Kidney glomerular epithelial cell (primary cell): ENCODE results near the gene DIP2C.
A peak's percentile ranks its signal among the peaks of the same experiment; 100 is the strongest.
"Not testable (repeated sequence)": the region's sequence is repeated elsewhere in the genome, so short reads cannot be mapped to it uniquely, and the experiment has no call there.

Experiments
- DNase-seq: peaks from one replicate; lab custom pipeline; 2025; lab: John Stamatoyannopoulos, UW

Gene DIP2C

DNA sequence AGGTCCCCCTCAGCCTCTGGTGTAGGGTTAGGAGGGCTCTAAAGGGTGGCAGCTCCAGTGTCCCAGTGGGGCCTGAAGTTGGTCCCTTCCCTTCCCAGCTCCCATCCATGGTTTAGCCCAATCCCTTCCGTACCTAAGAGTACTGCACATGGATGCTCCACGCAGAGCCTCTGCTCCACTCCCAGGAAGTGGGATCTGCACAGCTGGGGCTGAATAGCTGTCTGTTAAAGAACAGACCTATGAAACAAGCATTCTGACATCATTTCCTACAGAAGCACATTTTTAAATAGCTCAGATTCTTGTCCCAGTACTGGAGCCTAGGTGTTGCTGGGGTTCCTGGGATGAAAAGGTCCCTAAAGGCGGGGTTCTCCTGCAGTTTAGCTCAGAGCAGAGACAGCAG, 418.3 kb downstream of the DIP2C start:
- DNase-seq: no peak

DNA sequence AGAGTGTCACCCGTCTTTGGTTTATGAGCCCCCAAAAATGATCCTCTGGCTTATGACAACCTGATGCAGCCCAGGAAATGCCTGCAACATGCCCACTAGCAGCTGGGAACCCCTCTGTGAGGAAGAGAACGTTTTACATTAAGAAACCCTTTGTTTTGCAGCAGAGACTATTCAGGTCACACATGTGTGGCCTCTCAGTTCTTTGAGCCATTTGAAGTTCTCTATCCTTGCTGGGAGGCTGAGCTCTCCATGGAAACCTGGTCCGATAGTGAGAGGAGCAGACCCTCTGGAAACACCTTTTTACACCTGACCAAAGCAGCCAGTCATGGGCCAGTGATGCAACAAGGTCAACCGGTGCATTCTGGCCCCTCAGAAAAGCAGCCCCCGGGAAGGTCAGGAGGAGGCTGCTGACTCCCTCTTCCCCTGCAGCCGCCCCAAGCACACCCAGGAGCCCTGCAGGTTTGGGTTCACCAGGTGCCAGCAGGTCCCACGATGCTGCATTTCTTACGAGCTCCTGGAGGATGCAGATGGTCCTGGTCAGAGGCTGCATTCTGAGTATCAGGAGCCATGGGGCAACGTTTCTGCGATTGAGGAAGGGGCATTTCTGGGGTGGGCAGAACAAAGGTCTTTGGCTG, 419.9 kb downstream of the DIP2C start:
- no peak for DNase-seq

DNA sequence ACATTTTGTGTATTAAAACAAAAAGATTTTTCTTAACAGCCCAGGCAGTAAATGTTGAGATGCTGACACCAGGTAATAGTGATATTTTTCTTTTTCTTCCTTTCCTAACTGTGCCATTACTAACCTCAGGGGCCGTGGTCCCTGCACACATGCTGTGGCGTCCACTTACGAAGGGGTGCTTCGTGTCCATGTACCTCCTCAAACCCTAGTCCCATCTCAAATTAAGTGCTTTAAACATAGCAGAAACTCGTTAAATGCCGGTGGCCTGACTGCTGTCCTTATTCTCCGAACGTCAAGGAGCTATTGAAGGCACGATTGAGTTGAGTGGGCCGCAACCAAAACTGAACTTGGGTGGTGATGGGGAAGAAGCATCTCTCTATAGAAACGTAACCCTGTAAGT, 421.8 kb downstream of the DIP2C start:
- DNase-seq: no peak

DNA sequence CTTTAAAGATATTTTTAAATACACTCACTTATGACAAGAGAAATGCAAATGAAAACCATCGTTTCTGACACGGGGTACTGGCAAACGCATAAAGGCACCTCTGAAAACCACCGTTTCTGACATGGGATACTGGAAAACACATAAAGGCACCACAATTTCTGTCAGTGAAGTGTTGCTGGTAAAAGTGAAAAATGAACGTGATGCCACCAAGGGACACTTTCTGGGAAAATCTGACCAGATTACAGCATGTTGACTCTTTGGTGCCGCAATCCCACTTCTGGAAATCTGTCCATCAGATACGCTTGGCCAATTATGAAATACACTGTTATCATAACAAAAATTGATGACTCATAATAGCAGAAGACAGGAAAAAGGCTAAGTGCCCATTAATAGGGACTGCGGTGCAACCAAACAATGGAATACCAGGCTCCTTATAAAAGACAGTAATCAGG, 422.5 kb downstream of the DIP2C start:
- DNase-seq: peak; percentile 3

DNA sequence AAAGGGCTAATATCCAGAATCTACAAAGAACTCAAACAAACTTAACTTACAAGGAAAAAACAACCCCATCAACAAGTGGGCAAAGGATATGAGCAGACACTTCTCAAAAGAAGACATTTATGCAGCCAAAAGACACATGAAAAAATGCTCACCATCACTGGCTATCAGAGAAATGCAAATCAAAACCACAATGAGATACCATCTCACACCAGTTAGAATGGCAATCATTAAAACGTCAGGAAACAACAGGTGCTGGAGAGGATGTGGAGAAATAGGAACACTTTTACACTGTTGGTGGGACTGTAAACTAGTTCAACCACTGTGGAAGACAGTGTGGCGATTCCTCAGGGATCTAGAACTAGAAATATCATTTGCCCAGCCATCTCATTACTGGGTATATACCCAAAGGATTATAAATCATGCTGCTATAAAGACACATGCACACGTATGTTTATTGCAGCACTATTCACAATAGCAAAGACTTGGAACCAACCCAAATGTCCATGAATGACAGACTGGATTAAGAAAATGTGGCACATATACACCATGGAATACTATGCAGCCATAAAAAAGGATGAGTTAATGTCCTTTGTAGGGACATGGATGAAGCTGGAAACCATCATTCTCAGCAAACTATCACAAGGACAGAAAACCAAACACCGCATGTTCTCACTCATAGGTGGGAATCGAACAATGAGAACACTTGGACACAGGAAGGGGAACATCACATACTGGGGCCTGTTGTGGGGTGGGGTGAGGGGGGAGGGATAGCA, 423.5 kb downstream of the DIP2C start:
- not testable (repeated sequence) for DNase-seq

DNA sequence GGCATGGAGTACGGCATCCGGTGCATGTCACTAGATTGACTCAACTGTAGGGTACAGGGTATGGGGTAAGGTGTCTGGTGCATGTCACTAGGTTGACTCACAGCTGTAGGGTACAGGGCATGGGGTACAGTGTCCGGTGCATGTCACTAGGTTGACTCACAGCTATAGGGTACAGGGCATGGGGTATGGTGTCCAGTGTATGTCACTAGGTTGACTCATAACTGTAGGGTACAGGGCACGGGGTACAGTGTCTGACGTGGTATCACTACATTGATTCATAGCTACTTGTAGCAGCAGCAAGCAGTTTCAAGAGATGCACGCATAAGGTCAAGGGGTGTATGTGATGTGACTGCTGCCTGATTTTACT, 424.4 kb downstream of the DIP2C start:
- not testable (repeated sequence) for DNase-seq

DNA sequence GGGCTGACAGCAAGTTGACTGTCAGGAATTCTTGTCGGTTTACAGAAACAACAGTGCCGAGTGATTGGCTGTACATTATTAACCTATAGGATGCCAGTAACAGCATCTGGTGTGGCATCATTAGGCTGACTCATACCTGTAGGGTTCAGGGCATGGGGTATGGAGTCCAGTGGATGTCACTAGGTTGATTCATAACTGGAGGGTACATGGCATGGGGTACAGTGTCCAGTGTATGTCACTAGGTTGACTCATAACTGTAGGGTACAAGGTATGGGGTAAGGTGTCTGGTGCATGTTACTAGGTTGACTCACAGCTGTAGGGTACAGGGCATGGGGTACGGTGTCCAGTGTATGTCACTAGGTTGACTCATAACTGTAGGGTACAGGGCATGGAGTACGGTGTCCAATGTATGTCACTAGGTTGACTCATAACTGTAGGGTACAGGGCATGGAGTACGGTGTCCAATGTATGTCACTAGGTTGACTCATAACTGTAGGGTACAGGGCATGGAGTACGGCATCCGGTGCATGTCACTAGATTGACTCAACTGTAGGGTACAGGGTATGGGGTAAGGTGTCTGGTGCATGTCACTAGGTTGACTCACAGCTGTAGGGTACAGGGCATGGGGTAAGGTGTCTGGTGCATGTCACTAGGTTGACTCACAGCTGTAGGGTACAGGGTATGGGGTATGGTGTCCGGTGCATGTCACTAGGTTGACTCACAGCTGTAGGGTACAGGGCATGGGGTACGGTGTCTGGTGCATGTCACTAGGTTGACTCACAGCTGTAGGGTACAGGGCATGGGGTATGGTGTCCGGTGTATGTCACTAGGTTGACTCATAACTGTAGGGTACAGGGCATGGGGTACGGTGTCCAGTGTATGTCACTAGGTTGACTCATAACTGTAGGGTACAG, 425.1 kb downstream of the DIP2C start:
- not testable (repeated sequence) for DNase-seq

DNA sequence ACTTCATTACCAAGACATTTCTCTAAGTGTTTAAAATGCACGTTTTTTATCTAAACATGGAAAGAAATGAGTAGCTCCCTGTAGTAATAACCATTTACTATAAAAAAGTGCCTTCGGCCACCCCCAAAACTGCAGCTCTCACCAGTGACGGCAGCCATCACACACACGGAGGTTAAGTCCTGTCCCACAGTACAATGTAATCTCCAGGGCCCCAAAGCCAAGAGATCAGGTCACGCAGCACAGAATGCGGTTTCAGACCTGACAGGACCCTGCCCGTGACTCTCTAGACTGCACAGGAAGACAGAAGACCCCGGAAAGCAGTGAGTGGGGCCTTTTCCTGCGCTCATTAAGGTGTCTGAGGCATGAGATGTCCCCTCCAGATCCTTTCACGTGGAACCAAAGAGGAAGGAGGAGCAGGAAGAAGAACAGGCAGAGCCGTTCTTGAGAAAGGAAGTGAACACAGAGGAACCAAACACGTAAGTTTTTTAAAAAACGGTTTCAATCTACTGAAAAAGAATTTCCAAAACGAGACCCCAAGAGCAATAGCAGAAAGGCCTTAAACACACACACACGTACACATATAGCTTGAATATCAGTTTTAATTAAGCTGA, 428.5 kb downstream of the DIP2C start:
- DNase-seq: no peak

DNA sequence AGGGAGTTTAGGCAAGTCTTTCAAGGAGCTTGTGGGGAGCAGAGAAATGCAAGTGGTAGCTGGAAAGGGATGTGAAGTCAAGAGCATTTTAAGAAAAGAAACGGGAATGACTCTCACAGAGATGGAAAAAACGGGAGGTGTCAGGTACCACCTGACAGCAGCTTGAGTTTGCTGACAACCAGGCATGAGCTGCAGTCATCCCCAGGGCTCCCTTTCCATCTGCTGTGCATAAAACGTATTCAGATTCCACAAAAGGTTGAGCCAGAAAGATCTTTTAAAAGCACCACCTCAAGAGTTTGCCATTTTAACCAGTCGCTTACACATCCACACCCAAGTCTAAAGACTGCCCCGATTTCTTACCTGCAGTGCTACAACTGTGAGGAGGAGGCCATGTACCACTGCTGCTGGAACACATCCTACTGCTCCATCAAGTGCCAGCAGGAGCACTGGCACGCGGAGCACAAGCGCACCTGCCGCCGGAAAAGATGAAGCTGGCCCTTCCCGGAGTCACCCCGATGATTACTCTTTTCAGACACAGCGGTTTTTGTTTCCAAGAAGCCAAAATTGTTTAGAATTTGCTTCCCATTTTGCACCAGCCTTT, 437.4 kb downstream of the DIP2C start:
- DNase-seq: no peak

DNA sequence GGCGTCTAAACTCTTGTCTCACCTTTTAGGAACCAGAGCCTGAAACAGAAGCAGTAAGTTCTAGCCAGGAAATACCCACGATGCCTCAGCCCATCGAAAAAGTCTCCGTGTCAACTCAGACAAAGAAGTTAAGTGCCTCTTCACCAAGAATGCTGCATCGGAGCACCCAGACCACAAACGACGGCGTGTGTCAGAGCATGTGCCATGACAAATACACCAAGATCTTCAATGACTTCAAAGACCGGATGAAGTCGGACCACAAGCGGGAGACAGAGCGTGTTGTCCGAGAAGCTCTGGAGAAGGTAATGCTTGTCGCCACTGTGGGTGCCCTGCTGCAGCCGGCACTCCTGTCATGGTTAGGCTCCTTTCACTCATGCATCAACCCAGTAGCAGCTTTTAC, 441.2 kb downstream of the DIP2C start:
- DNase-seq: no peak

DNA sequence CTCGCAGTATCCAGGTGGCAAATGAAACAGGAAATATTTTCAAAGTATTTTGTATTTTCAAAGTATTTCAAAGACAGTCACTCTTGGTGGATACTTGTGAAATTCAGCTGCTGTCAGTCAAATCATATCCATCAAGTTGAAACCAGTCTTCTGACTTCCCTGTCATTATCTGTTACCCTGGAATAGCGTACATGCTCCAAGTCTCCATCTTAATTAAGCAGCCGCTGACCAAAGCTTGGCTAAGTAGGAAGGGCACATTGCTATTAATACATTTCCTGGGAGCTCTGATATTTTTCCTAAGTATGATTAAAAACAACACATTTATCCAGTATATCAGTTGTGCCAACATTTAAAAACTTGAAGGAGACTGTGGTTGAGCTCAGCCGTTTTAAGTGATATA, 442.0 kb downstream of the DIP2C start:
- DNase-seq: no peak

DNA sequence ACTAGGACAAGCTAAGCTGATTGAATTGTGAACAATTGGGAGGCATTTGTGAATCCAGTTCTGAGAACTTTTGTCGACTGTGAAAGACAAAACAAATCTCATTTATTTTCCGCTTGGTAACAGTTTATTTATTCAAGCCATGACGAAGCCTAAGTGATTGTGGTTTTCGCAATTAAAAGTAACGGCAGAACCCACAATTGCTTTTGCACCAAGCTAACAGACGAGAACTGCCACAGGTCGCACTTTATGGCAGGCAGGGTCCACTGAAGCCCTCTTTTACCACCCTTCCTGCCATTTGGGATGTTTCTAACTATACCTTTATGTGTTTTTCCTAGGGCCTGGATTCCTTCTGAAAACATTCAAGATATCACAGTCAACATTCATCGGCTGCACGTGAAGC, 443.0 kb downstream of the DIP2C start:
- no peak for DNase-seq

DNA sequence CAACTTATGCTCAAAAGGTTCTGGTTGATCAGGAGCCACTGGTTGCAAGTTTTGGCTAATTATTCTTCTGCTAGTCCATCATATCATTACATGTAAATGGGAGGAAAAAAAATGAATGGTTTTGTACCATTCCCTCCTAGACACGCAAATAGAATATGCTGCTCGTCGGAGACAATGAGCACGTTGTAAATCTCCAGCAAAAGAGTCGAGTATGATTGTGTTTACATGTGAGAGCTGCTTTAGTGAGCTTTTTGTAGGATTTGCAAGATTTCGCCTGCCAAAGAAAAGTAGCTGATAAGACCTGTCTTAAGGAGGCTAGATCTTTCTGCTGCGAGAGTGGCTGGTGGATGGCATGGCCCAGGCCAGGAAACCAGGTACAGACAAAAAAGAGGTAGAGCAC, 445.2 kb downstream of the DIP2C start:
- no peak for DNase-seq

DNA sequence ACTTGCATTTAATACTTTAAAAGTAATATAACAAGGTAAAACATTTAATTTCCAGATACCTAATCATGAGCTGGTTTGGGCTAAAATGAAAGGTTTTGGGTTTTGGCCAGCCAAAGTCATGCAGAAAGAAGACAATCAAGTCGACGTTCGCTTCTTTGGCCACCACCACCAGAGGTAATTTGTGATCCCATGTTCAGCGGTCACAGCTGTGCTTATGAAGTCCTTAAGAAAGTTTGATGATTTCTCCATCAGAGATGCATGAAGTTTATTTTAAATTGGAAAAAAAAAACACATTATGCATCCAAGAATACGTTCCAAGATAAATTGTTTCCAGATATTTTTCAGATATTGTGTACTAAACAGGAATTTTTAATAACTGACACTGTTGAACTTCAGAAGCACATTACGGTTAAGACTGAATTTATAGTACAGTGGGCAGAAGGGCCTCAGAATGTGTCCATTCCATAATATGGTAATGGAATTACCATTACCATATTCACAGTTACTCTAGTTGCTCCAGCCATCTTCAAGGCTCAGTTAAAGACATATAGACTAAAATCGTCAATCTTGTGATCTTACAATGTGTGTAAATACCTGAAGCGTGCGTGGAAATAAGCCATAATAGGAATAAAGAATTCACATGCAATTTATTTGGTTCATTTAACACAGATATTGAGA, 447.4 kb downstream of the DIP2C start:
- no peak for DNase-seq

DNA sequence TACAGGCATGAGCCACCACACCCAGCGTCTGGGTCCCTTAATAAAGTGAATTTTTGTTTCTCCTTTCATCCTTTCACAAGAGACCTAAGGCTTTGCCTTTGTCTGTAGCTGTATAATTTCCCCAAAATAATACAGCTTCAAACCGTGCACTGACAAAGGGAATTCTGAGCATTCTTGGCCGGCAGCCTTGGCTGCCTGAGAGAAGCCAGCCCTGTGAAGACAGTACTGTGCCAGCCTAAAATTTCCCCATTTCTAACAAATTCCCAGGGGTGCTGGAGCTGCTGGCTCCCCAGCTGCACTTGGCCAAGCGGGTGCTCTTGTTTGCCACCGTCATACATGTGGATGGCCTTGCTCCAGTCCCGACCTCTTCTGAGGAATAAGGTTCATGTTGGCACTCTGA, 448.0 kb downstream of the DIP2C start:
- no peak for DNase-seq

DNA sequence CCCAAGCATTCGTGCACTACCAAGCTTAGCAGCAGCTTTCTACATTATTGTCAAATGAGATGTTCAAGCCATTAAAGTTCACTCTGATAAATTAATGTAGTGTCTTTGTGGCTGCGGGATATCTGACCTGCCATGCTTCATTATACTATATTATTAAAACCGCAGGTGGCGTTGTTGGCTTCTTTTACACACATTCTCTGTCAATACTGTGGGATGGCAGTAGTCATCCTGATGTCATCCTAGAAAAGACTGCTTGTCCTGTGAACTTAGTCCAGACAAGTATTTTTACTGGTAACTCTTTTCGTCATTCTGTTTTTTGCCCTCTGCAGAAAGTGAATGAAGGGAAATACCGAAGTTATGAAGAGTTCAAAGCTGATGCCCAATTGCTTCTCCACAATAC, 450.4 kb downstream of the DIP2C start:
- DNase-seq: no peak

DNA sequence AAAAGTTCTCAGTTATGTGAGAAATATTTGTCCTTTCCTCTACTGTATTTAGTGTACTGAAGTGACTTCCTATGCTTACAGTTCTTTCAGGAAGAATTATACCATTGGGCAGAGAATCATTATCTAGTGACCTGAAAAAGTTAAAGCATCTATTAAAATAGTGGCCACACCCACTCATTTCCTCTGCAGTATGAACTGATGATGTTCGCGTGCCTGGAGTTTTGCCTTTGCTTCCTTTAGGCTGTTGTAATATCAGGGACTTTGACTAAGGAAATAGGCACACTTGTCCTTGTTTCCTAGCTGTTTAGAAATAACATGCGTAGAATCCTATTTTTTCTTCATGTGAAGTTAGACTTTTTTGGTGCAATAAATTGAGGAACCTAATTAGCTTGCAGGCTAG, 453.6 kb downstream of the DIP2C start:
- DNase-seq: no peak

DNA sequence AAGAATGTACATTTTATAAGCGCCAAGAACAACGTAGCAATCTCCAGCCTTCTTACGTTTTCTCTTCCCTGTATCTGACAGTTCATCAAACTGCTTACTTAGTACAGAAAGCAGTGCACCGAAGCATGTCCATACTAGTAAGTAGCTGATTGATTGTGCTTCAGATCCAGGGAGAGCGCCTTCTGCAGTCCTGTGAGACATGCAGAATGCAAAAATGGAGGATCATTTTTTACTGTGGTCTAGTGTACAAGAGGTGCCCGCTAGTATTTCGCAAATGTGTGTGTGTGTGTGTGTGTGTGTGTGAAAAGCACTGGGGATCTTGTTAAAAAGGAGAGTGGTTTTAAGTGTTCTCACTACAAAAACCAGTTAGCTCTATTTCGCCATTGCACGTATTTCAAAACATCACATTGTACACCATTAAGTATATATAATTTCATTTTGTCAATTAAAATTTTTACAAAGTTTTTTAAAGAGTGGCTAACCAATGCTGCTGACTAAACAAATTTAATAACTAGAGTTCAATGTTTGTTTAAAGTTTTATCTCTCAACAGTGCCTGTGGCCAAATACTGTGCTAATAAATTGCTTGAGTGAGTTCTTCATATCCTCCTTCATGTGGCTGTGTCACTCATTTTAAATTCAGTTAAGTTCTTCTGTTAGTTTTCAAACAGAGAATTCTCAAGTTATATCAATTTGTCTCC, 454.6 kb downstream of the DIP2C start:
- DNase-seq: no peak

DNA sequence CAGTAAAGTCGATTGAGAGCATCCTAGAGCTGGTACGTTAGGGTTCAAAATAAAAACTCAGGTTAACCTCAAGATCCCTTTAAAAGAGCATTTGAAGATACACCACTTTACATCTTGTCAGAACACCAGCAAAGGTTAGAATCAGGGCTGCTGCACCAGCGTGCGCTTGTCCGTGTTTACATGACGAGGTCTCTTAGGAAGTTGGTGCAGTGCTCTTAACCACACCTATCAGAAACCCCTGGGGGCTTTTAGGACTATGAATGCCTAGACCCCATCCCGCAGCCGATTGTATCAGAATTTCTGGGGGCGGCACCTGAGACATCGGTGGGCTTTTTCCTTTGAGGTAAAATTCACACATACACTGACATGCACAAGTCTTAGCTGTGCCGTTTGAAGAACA, 456.6 kb downstream of the DIP2C start:
- DNase-seq: no peak

DNA sequence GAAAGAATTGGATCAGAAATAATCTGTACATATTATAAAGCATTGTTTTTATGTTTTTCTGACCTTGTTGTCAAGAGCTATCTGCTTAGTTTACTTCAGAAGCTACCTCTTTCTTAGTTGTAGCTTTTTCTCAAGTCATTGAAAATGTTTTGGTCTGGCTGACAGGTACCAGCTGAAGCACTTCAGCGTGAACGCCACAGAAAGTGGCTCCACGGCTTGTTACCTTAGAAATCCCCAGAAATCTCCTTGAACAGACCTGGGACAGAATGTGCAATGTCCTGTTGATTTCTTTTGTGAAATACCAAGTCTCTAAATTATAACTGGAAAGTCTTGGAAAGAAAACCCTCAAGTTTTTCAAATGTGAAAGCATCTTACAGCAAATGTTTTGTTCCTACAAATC, 457.4 kb downstream of the DIP2C start:
- DNase-seq: no peak

DNA sequence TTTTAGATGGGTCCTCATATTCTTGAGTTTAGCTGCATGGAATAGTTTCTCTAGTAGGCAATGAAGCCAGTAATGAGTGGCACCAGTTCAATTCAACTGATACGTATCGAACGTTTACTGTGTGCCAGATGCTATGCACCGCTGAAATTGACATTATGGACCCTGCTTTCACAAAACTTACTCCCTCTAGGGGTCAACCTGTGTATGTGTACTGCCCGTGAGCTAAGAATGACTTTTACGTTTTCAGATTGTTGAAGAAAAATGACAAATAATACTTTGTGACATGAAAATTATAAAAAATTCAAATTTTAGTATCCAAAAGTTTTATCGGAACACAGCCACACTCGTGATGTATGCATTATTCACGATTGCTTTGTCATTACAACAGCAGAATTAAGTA, 458.7 kb downstream of the DIP2C start:
- no peak for DNase-seq
